Mucosa of descending colon (tissue), 3 donors: ENCODE results near the gene PIERCE2. TPM values are rescaled to one million over a fixed set of nuclear protein-coding genes. Genes with fewer than 3 reads are reported as not detected.
"Not testable (repeated sequence)": the region's sequence is repeated elsewhere in the genome, so short reads cannot be mapped to it uniquely, and the experiment has no call there.

ENCODE experiments used
- ATAC-seq: fragments of 200-7000 bp; cut with Tn5 transposase; one replicate; pipeline ENCODE4 v1.9.1; 2020; ENCODE audit warnings: mild to moderate bottlenecking, moderate library complexity
- DNase-seq, 3 donors: peaks; one replicate each; pipeline ENCODE4 v3.0.0-alpha.2; 2020
- H3K36me3 ChIP-seq: fragments of 200-600 bp; one replicate; pipeline ENCODE4 v1.8.0; 2021; ENCODE audit warnings: low read depth, mild to moderate bottlenecking
- H3K4me1 ChIP-seq: fragments of 200-600 bp; one replicate; pipeline ENCODE4 v1.8.0; 2021; ENCODE audit warnings: low read depth, mild to moderate bottlenecking
- H3K4me3 ChIP-seq: fragments of 200-600 bp; one replicate; pipeline ENCODE4 v1.8.0; 2021; ENCODE audit warnings: mild to moderate bottlenecking
- H3K9me3 ChIP-seq: fragments of 200-600 bp; one replicate; pipeline ENCODE4 v1.8.0; 2021; ENCODE audit warnings: mild to moderate bottlenecking
- CTCF ChIP-seq: fragments of 200-600 bp; IDR thresholded peaks from one replicate; pipeline ENCODE4 v1.8.0; 2022; ENCODE audit warnings: antibody characterized with exemption, mild to moderate bottlenecking
- intact Hi-C, 2 donors: fragments of 100-400 bp; cut with DNase I in 1 of 2; cut with micrococcal nuclease in 1 of 2; formaldehyde crosslinking; loops; one replicate each; pipeline versions ENCODE4 v1.11.0 to v1.11.1; 2022; cut with DNase I, micrococcal nuclease
- total RNA-seq, 3 donors: library from RNA; stranded (reverse); fragmentation: NEBNext Ultra II Directional in 2 of 3; extraction: Animal tissue kit (Norgen Biotek cat#: 25700) in 2 of 3; gene quantifications; one replicate each; pipeline versions ENCODE4 v1.2.1 to v1.2.4, GENCODE V29; 2021 to 2023
- donor health status: DM: no; HTN: no; CAD: no; lungs with moderate emphysema.
- donor health status: DM: no; HTN: no; CAD: no.
- donor health status: DM: no; HTN: yes; CAD: no.

PIERCE2 gene
- total RNA-seq, 3 donors from 2014 or later: 3.0 to 6.5 (median 5.4) TPM

GRCh38 chr15:55403531-55403930 lies 4.8 kb upstream of the PIERCE2 start:
- DNase-seq: no peak
- peak; percentile 3 for ATAC-seq

GRCh38 chr15:55407498-55408011 lies 740 bp upstream of the PIERCE2 start:
- H3K4me1 ChIP-seq: peaks cover 26% of the 10 kb centered on the region
- TF ChIP-seq CTCF: no peak
- no peaks in the 10 kb centered on the region for H3K9me3 ChIP-seq
- ATAC-seq (no peak), DNase-seq (no peak)
- intact Hi-C loops: no loop called here
- no peaks in the 10 kb centered on the region for H3K36me3 ChIP-seq
- peak overlapping the region; percentile 30 for H3K4me3 ChIP-seq

More at GRCh38 chr15:55403531-55403930, 4.8 kb upstream of the PIERCE2 start:
- H3K9me3 ChIP-seq: no peaks in the 10 kb centered on the region
- intact Hi-C loops: no loop called here
- H3K36me3 ChIP-seq: no peaks in the 10 kb centered on the region
- H3K4me3 ChIP-seq: no peak overlapping the region
- peaks cover 20% of the 10 kb centered on the region for H3K4me1 ChIP-seq
- no peak for TF ChIP-seq CTCF

- ATAC-seq, H3K4me3 ChIP-seq, H3K9me3 ChIP-seq, DNase-seq, H3K36me3 ChIP-seq, intact Hi-C loops: not testable (repeated sequence)
- peaks cover 13% of the 10 kb centered on the region for H3K4me1 ChIP-seq
Measured at GRCh38 chr15:55408976-55409375, 681 bp downstream of the PIERCE2 start.

DNA sequence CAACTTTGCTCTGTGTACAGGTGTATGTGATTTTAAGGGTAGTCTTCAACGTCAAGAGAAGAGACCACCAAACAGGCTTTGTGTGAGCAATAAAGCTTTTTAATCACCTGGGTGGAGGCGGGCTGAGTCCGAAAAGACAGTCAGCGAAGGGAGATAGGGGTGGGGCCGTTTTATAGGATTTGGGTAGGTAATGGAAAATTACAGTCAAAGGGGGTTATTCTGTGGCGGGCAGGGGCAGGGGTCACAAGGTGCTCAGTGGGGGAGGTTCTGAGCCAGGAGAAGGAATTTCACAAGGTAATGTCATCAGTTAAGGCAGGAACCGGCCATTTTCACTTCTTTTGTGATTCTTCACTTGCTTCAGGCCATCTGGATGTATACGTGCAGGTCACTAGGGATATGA lies 9.4 kb downstream of the PIERCE2 start:
- ATAC-seq, H3K9me3 ChIP-seq, H3K36me3 ChIP-seq, intact Hi-C loops, H3K4me1 ChIP-seq, H3K4me3 ChIP-seq: not testable (repeated sequence)
- peak in 2 of 3 donors; percentile 19 to 40 for DNase-seq

DNA sequence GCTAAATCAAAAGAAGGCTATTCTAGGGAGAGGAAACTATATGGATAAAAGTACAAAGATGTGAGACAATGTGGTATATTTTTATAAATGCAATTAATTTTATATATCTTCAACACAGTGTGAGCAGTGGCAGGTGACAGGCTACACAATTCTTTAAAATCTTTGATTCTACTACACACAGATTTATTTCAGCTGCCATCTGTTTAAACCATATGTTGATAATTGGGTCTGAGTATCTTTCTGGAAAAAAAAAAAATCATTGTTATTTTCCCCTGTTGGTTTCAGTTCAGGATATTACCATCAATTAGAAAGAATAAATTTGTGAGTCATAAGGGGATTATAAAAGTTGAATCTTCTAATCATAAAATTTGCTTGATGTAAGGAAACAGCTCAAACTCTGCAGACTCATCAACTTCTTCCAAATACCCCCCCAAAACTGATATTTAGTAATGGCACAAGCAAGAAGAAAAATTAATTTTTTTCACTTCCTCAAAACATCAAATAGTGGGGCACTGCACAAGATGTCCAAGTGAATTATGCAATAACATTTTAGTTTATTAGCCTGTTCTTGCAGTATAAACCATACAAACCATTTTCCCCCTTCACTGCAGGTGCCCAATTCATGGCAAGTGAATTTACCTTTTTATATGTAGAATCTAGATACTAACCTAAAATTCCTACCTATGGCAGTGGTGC lies 12.0 kb downstream of the PIERCE2 start:
- intact Hi-C loops: no loop called here
- ATAC-seq: no peak
- TF ChIP-seq CTCF: no peak
- Histone ChIP-seq H3K4me1 (no peaks in the 10 kb centered on the region), H3K9me3 (no peaks in the 10 kb centered on the region), H3K4me3 (no peak overlapping the region), H3K36me3 (no peaks in the 10 kb centered on the region)
- DNase-seq: no peak

DNA sequence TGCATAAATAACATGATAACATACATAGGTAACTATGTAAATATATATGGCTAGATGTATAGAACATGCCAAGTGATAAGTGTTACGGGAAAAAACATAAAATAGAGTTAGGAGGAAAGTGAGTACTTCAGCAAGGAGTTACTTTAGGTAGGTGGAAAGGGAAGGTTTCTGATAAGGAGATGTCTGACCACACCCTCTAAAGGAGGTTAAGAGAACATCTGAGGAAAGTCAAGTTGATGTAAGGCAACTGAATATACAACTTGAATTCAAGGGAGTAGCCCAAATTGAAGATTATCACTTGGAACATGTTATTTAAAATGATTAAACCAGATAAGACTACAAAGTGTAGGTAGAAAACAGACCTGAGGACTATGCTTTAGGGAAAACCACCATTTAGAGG lies 13.8 kb downstream of the PIERCE2 start:
- ATAC-seq: no peak
- DNase-seq: no peak
- Histone ChIP-seq H3K4me1 (no peaks in the 10 kb centered on the region), H3K4me3 (no peak overlapping the region), H3K36me3 (no peaks in the 10 kb centered on the region), H3K9me3 (no peaks in the 10 kb centered on the region)
- intact Hi-C loops: no loop called here
- TF ChIP-seq CTCF: no peak
